Astrocyte (in vitro differentiated cells and primary cell): ENCODE data around the gene C12orf56. TPM values are rescaled to one million over a fixed set of nuclear protein-coding genes. Genes with fewer than 3 reads are reported as not detected.

Experiments
- DNase-seq: peaks from one replicate; pipeline ENCODE4 v3.0.0-alpha.2; 2010; ENCODE audit warnings: low read depth
- FAIRE-seq: peaks from 2 replicates; lab custom pipeline; 2011; peaks lifted over from hg19 to GRCh38; lab: Jason Lieb, UNC
- H2AFZ ChIP-seq: 2 replicates; pipeline ENCODE4 v1.6.0; 2012; ENCODE audit warnings: low read depth, low read length, inconsistent platforms
- H3K27ac ChIP-seq: 2 replicates; pipeline ENCODE4 v1.5.1; 2011; ENCODE audit warnings: low read depth, low read length, inconsistent platforms
- H3K27me3 ChIP-seq: 2 replicates; pipeline ENCODE4 v1.6.0; 2011; ENCODE audit warnings: low read length, inconsistent platforms; ENCODE audit not compliant: insufficient read depth
- H3K36me3 ChIP-seq: 2 replicates; pipeline ENCODE4 v1.5.1; 2011; ENCODE audit warnings: low read length, inconsistent platforms; ENCODE audit not compliant: insufficient read depth
- H3K4me1 ChIP-seq: 2 replicates; pipeline ENCODE4 v1.5.1; 2011; ENCODE audit warnings: low read length, inconsistent platforms; ENCODE audit not compliant: insufficient read depth
- H3K4me2 ChIP-seq: 2 replicates; pipeline ENCODE4 v1.6.0; 2012; ENCODE audit warnings: low read length, inconsistent platforms
- H3K4me3 ChIP-seq: 2 replicates; pipeline ENCODE4 v1.5.1; 2011; ENCODE audit warnings: low read depth, mild to moderate bottlenecking, low read length, inconsistent platforms; ENCODE audit not compliant: insufficient read depth
- H3K79me2 ChIP-seq: 2 replicates; pipeline ENCODE4 v1.6.0; 2012; ENCODE audit warnings: mild to moderate bottlenecking, low read length, inconsistent platforms; ENCODE audit not compliant: insufficient read depth
- H3K9ac ChIP-seq: 2 replicates; pipeline ENCODE4 v1.6.0; 2012; ENCODE audit warnings: mild to moderate bottlenecking, low read length, inconsistent platforms
- H3K9me3 ChIP-seq: 2 replicates; pipeline ENCODE4 v1.5.1; 2012; ENCODE audit warnings: low read depth, mild to moderate bottlenecking, low read length, inconsistent platforms; ENCODE audit not compliant: insufficient read depth
- H4K20me1 ChIP-seq: 2 replicates; pipeline ENCODE4 v1.6.0; 2012; ENCODE audit warnings: low read length, inconsistent platforms; ENCODE audit not compliant: insufficient read depth
- H3K27ac Mint-ChIP-seq: one replicate; pipeline ENCODE4 v1.8.0; 2021; ENCODE audit warnings: mild to moderate bottlenecking, mixed read lengths; ENCODE audit not compliant: unreplicated experiment
- H3K27me3 Mint-ChIP-seq: one replicate; pipeline ENCODE4 v1.8.0; 2021; ENCODE audit warnings: low read depth, mixed read lengths; ENCODE audit not compliant: unreplicated experiment
- H3K36me3 Mint-ChIP-seq: one replicate; pipeline ENCODE4 v1.8.0; 2021; ENCODE audit warnings: low read depth, mixed read lengths; ENCODE audit not compliant: unreplicated experiment
- H3K4me1 Mint-ChIP-seq: one replicate; pipeline ENCODE4 v1.8.0; 2021; ENCODE audit warnings: low read depth, mixed read lengths; ENCODE audit not compliant: unreplicated experiment
- H3K4me3 Mint-ChIP-seq: one replicate; pipeline ENCODE4 v1.8.0; 2021; ENCODE audit warnings: mild to moderate bottlenecking, moderate library complexity, mixed read lengths; ENCODE audit not compliant: unreplicated experiment
- H3K9me3 Mint-ChIP-seq: one replicate; pipeline ENCODE4 v1.8.0; 2021; ENCODE audit warnings: mild to moderate bottlenecking, mixed read lengths; ENCODE audit not compliant: unreplicated experiment
- EZH2 ChIP-seq: IDR thresholded peaks from 2 replicates; pipeline ENCODE4 v1.6.1; 2012; ENCODE audit warnings: mild to moderate bottlenecking, low read length, inconsistent platforms; ENCODE audit not compliant: insufficient read depth
- total RNA-seq: library from RNA; stranded (reverse); gene quantifications from 2 replicates; pipeline ENCODE4 v1.2.1, GENCODE V29; 2021
- TF ChIP-seq, protein P1 (sequence below): IDR thresholded peaks from 2 replicates; pipeline ENCODE4 v1.5.1; 2011; ENCODE audit warnings: low read depth, mild to moderate bottlenecking, inconsistent platforms, low read length, moderate library complexity; ENCODE audit not compliant: insufficient read depth

C12orf56 gene
- total RNA-seq, 1 donor from 2014 or later: not detected

DNA sequence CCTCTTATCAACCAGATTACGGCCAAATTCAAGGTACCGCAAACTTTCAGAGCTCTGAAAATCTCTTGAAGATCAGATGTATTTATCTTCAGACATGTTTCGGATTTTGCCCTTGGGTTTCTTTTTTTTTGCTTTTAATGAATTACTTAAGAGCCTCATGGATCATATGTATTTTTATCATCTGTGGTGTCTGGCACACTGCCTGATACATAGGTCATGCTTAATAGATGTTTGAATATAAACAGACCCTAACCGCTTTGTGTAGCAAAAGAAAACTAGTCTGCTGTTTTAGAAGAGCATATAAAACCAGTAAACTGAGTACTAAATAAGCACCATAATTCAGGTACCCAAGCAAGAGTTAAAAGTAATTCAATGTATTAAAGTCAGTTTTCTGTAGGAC lies 41.2 kb upstream of the C12orf56 start:
- no peak for FAIRE-seq
- H3K4me3 ChIP-seq: no peak overlapping the region
- peaks cover 77% of the 10 kb centered on the region for H3K36me3 ChIP-seq

DNA sequence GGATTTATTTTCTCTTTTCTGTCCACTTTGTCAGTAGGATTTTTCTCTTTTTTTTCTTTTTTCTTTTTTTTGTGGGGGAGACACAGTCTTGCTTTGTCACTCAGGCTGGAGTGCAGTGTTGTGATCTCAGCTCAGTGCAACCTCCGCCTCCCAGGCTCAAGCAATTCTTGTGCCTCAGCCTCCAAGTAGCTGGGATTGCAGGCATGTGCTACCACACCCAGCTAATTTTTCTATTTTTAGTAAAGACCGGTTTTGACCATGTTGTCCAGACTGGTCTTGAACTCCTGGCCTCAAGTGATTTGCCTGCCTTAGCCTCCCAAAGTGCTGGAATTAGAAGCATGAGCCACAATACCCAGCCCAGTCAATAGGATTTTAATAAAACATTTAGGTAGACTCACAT lies 40.3 kb upstream of the C12orf56 start:
- peaks cover 71% of the 10 kb centered on the region for H3K36me3 ChIP-seq
- H3K9me3 ChIP-seq: no peaks in the 10 kb centered on the region
- no peaks in the 10 kb centered on the region for H3K27me3 ChIP-seq
- H3K4me1 ChIP-seq: no peaks in the 10 kb centered on the region
- no peak for FAIRE-seq
- no peak for DNase-seq
- no peak overlapping the region for H3K4me3 Mint-ChIP-seq
- no peak overlapping the region for H3K4me2 ChIP-seq
- H3K4me1 Mint-ChIP-seq: peaks cover 15% of the 10 kb centered on the region
- H3K27ac Mint-ChIP-seq: peak overlapping the region; percentile 26
- H3K9ac ChIP-seq: no peak overlapping the region
- no peak for TF ChIP-seq EZH2
- TF ChIP-seq, protein P1, sequence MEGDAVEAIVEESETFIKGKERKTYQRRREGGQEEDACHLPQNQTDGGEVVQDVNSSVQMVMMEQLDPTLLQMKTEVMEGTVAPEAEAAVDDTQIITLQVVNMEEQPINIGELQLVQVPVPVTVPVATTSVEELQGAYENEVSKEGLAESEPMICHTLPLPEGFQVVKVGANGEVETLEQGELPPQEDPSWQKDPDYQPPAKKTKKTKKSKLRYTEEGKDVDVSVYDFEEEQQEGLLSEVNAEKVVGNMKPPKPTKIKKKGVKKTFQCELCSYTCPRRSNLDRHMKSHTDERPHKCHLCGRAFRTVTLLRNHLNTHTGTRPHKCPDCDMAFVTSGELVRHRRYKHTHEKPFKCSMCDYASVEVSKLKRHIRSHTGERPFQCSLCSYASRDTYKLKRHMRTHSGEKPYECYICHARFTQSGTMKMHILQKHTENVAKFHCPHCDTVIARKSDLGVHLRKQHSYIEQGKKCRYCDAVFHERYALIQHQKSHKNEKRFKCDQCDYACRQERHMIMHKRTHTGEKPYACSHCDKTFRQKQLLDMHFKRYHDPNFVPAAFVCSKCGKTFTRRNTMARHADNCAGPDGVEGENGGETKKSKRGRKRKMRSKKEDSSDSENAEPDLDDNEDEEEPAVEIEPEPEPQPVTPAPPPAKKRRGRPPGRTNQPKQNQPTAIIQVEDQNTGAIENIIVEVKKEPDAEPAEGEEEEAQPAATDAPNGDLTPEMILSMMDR: no peak
- peaks cover 35% of the 10 kb centered on the region for H3K36me3 Mint-ChIP-seq
- H3K9me3 Mint-ChIP-seq: no peaks in the 10 kb centered on the region
- H2AFZ ChIP-seq: no peak overlapping the region
- H4K20me1 ChIP-seq: peaks cover 14% of the 10 kb centered on the region
- H3K4me3 ChIP-seq: no peak overlapping the region
- H3K27ac ChIP-seq: no peak overlapping the region
- H3K27me3 Mint-ChIP-seq: no peaks in the 10 kb centered on the region
- peaks cover 4% of the 10 kb centered on the region for H3K79me2 ChIP-seq

More for the DNA sequence above, 41.2 kb upstream of the C12orf56 start:
- H3K4me2 ChIP-seq: no peak overlapping the region
- Mint-ChIP-seq H3K27me3 (no peaks in the 10 kb centered on the region), H3K9me3 (no peaks in the 10 kb centered on the region), H3K4me3 (no peak overlapping the region), H3K4me1 (peaks cover 15% of the 10 kb centered on the region), H3K36me3 (peaks cover 36% of the 10 kb centered on the region), H3K27ac (no peak overlapping the region)
- peaks cover 4% of the 10 kb centered on the region for H3K79me2 ChIP-seq
- H3K9ac ChIP-seq: no peak overlapping the region
- TF ChIP-seq, protein P1: no peak
- TF ChIP-seq EZH2: no peak
- no peak for DNase-seq
- peaks cover 14% of the 10 kb centered on the region for H4K20me1 ChIP-seq
- no peak overlapping the region for H3K27ac ChIP-seq
- H3K9me3 ChIP-seq: no peaks in the 10 kb centered on the region
- H3K27me3 ChIP-seq: no peaks in the 10 kb centered on the region
- H2AFZ ChIP-seq: no peak overlapping the region
- H3K4me1 ChIP-seq: no peaks in the 10 kb centered on the region

DNA sequence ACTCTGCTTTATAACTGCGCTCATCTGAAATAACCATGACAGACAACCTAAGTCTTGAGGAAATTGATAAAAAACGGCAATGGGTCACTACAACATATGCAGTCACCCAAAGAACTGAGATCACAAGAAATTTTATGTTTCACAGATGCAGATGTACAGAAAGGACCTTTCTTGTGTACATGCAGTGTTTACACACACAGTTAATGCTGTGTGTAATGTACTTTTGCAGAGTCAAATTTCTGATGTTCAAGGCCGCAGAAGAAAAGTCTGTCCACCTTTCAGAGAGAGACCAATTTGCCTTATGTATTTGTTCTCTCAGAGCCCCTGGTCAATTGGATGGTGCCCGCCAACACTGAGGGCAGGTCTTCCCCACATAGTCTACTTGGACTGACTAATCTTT lies 38.4 kb upstream of the C12orf56 start:
- Mint-ChIP-seq H3K4me1 (peaks cover 15% of the 10 kb centered on the region), H3K36me3 (peaks cover 30% of the 10 kb centered on the region), H3K27ac (no peak overlapping the region), H3K27me3 (no peaks in the 10 kb centered on the region), H3K9me3 (no peaks in the 10 kb centered on the region), H3K4me3 (no peak overlapping the region)
- H3K4me1 ChIP-seq: no peaks in the 10 kb centered on the region
- H3K4me2 ChIP-seq: no peak overlapping the region
- H3K9me3 ChIP-seq: no peaks in the 10 kb centered on the region
- H3K79me2 ChIP-seq: peaks cover 4% of the 10 kb centered on the region
- peaks cover 73% of the 10 kb centered on the region for H3K36me3 ChIP-seq
- H4K20me1 ChIP-seq: peaks cover 18% of the 10 kb centered on the region
- H3K9ac ChIP-seq: no peak overlapping the region
- FAIRE-seq (no peak), DNase-seq (no peak)
- H3K27me3 ChIP-seq: no peaks in the 10 kb centered on the region
- no peak overlapping the region for H3K27ac ChIP-seq
- no peak overlapping the region for H3K4me3 ChIP-seq
- no peak overlapping the region for H2AFZ ChIP-seq
- TF ChIP-seq, protein P1: no peak
- no peak for TF ChIP-seq EZH2
